HG03097 (cell line): ENCODE results near the gene VCX.
"Not testable (repeated sequence)": the region's sequence is repeated elsewhere in the genome, so short reads cannot be mapped to it uniquely, and the experiment has no call there.

ENCODE experiments used
- ATAC-seq: cut with Tn5 transposase; IDR thresholded peaks from one replicate; pipeline ENCODE4 v1.9.1; 2021; ENCODE audit not compliant: unreplicated experiment, low FRiP score

Gene VCX

GRCh38 chrX:7842871-7843270 lies at the start of gene VCX:
TSS of gene VCX (plus strand) at chrX:7843171. CDS start at chrX:7843204, 33 bp downstream.
- ATAC-seq = not testable (repeated sequence)

- ATAC-seq = no peak
Measured at GRCh38 chrX:7798327-7798726, 44.6 kb upstream of the VCX start.

GRCh38 chrX:7801711-7802110 lies 41.3 kb upstream of the VCX start:
- no peak for ATAC-seq

DNA sequence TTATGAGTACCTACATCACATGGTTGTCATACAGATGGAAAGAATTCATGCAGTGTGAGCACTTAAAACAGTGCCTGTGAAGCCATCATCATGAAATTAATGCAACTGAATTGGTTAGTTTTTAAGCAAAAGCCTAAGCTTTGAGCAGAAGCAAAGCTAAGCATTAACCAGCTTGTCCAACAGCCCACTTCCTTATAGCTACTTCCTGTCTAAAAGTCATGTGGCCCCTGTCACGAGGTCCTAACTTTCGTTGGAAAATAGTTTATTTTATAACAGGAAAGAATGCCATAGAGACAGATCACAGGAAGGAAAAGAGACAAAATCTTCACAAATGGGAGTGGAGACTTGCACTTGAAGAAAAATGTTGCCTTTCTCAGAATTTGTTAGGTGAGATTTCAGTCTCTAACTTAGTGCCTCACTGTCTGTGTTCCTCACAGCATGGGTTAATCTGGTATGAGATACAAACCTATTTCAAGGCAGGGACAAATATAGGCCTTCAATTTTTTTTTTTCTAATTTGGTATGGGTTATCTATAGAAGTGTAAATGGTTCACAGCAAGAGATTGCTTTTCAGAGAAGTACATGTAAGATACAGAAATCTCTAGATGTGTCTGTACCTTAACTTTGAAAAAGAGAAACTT lies 27.7 kb upstream of the VCX start:
- no peak for ATAC-seq

GRCh38 chrX:7828594-7828993 lies 14.4 kb upstream of the VCX start:
- no peak for ATAC-seq

GRCh38 chrX:7841084-7841805 lies 1.7 kb upstream of the VCX start:
- ATAC-seq = no peak

GRCh38 chrX:7852166-7852565 lies 9.2 kb downstream of the VCX start:
- no peak for ATAC-seq

GRCh38 chrX:7872042-7872441 lies 29.1 kb downstream of the VCX start:
- ATAC-seq = no peak

- ATAC-seq = no peak
Measured at GRCh38 chrX:7876957-7877356, 34.0 kb downstream of the VCX start.

- ATAC-seq = no peak
Measured at GRCh38 chrX:7889135-7889534, 46.2 kb downstream of the VCX start.

GRCh38 chrX:7889680-7890079 lies 46.7 kb downstream of the VCX start:
- no peak for ATAC-seq

DNA sequence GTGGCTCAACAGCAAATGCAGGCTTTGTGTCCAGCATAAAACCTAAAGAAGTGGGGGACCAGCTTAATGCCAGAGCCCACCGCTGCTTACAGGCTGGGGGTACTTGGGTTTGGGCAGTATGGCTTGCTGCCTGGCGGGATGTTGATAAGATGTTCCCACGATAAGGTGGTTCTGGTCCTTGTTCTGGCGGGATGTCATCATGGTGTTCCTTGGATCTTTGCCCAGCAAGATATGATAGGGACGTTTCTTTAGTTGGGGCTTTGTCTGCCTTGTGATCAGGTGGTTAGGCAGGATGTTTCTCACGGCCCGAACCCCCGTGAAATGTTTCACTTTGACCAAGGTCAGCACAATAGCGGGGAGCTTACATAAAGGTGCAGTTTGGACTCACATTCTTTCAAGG lies 49.0 kb downstream of the VCX start:
- ATAC-seq = no peak
